GM12878 (cell line): ENCODE results near the gene PITPNB. TPM values are rescaled to one million over a fixed set of nuclear protein-coding genes. Genes with fewer than 3 reads are reported as not detected.

Source experiments
- ATAC-seq: fragments of 200-7000 bp; cut with Tn5 transposase; 3 replicates; pipeline ENCODE4 v1.9.1; 2020; ENCODE audit warnings: mild to moderate bottlenecking, moderate library complexity
- BruUV-seq: library from RNA; stranded (reverse); fragments of 400-500 nt; replicated peaks from 2 replicates; lab custom pipeline; 2021; lab: Mats Ljungman, UMichigan
- CTCF ChIA-PET: fragments of 300-600 bp; sonication (Branson Sonifier 250); formaldehyde crosslinking; extraction: SDS; loops from one replicate; lab custom pipeline; 2021; ENCODE audit warnings: inconsistent platforms; lab: Yijun Ruan, JAX
- POLR2A ChIA-PET: fragments of 350-600 bp; formaldehyde crosslinking; extraction: SDS; loops from one replicate; lab custom pipeline; 2021; ENCODE audit warnings: inconsistent platforms; lab: Charles Lee
- RAD21 ChIA-PET: fragments of 300-600 bp; sonication (Branson Sonifier 250); formaldehyde crosslinking; loops from one replicate; lab custom pipeline; 2023; ENCODE audit warnings: antibody characterized with exemption; ENCODE audit not compliant: unreplicated experiment; lab: Charles Lee
- SMC1A ChIA-PET: fragments of 300-600 bp; sonication (Branson Sonifier 250); formaldehyde crosslinking; loops from one replicate; lab custom pipeline; 2023; ENCODE audit not compliant: unreplicated experiment, uncharacterized antibody; lab: Charles Lee
- DNase-seq: peaks from one replicate; pipeline ENCODE4 v3.0.0-alpha.2; 2011; ENCODE audit warnings: low read depth, low spot score
- FAIRE-seq: peaks from 3 replicates; lab custom pipeline; 2011; peaks lifted over from hg19 to GRCh38; lab: Jason Lieb, UNC
- H2AFZ ChIP-seq: 2 replicates; pipeline ENCODE4 v1.6.0; 2011; ENCODE audit warnings: low read depth, low read length, control low read depth; ENCODE audit not compliant: control insufficient read depth
- H3K27ac ChIP-seq: 2 replicates; pipeline ENCODE4 v1.5.1; 2011; ENCODE audit warnings: control low read depth; ENCODE audit not compliant: control insufficient read depth, insufficient read depth
- H3K27me3 ChIP-seq, 2 experiments: replicated peaks in 1 of 2; 2 replicates each; pipeline versions ENCODE4 v1.6.0 to v1.6.1; 2011; ENCODE audit warnings: low read length in 1 of 2; ENCODE audit not compliant: control insufficient read depth in 2 of 2, insufficient read depth in 2 of 2
- H3K36me3 ChIP-seq, 2 experiments: 2 replicates each; pipeline ENCODE4 v1.5.1; 2011; ENCODE audit warnings: low read length in 1 of 2; ENCODE audit not compliant: control insufficient read depth in 2 of 2, insufficient read depth in 2 of 2
- H3K4me1 ChIP-seq: 2 replicates; pipeline ENCODE4 v1.6.1; 2011; ENCODE audit warnings: mild to moderate bottlenecking, low read length, moderate library complexity, mixed read lengths; ENCODE audit not compliant: control insufficient read depth, insufficient read depth
- H3K4me2 ChIP-seq: 2 replicates; pipeline ENCODE4 v1.6.0; 2011; ENCODE audit warnings: control low read depth; ENCODE audit not compliant: control insufficient read depth, insufficient read depth
- H3K4me3 ChIP-seq: fragments of 200-600 bp; sonication (generic); 2 replicates; pipeline ENCODE4 v1.5.1; 2016
- H3K79me2 ChIP-seq: 2 replicates; pipeline ENCODE4 v1.6.0; 2011; ENCODE audit warnings: low read length; ENCODE audit not compliant: control insufficient read depth, insufficient read depth
- H3K9ac ChIP-seq: 2 replicates; pipeline ENCODE4 v1.8.0; 2011; ENCODE audit warnings: low read length, control low read depth, mixed read lengths; ENCODE audit not compliant: control insufficient read depth, insufficient read depth
- H3K9me3 ChIP-seq: replicated peaks from 3 replicates; pipeline ENCODE4 v1.5.1; 2011; ENCODE audit warnings: mild to moderate bottlenecking, low read length; ENCODE audit not compliant: control insufficient read depth, insufficient read depth
- H4K20me1 ChIP-seq: 2 replicates; pipeline ENCODE4 v1.6.0; 2011; ENCODE audit not compliant: control insufficient read depth, insufficient read depth
- BRCA1 ChIP-seq: IDR thresholded peaks from 2 replicates; pipeline ENCODE4 v1.6.1; 2011; ENCODE audit warnings: low read depth, low read length, improper control_type of control experiment
- MYC ChIP-seq: IDR thresholded peaks from 2 replicates; pipeline ENCODE4 v1.6.1; 2011; ENCODE audit warnings: mild to moderate bottlenecking, low read length, moderate library complexity, inconsistent platforms; ENCODE audit not compliant: insufficient read depth, insufficient replicate concordance, insufficient read length, severe bottlenecking
- RAD51 ChIP-seq: fragments of 450-650 bp; IDR thresholded peaks from 2 replicates; pipeline ENCODE4 v1.6.1; 2016; ENCODE audit warnings: moderate library complexity, mild to moderate bottlenecking, inconsistent platforms
- WGBS: methylation state at CpG from one replicate; pipeline ENCODE4 v1.1.6; 2016; ENCODE audit warnings: low lambda C conversion rate; ENCODE audit not compliant: insufficient replicate concordance, insufficient coverage; ENCODE audit errors: missing lambda C conversion rate; 5-methylcytosine and 5-hydroxymethylcytosine counted together
- in situ Hi-C: fragments of 300-500 bp; cut with MboI; formaldehyde crosslinking; loops from 9 replicates; pipeline ENCODE4 v1.14.3; 2018; ENCODE audit warnings: mixed read lengths
- intact Hi-C: fragments of 100-400 bp; cut with micrococcal nuclease; formaldehyde crosslinking; loops from one replicate; pipeline ENCODE4 v1.14.2; 2022; ENCODE audit not compliant: unreplicated experiment
- polyA plus RNA-seq, 11 experiments: library from polyadenylated mRNA; depleted of rRNA in 4 of 11; unstranded in 6 of 11; stranded (reverse) in 5 of 11; fragments of >200 nt; fragmentation: Nextera tagmentation in 4 of 11; fragmentation: Illumina TruSeq in 1 of 11; extraction: Ambion mirVana in 4 of 11; extraction: Trizol in 1 of 11; gene quantifications; 1 replicate in 1 of 11; 2 replicates in 10 of 11; pipeline versions ENCODE4 v1.2.1 to v1.2.3, GENCODE V29; 2011 to 2016; ENCODE audit warnings: inconsistent platforms in 2 of 11, missing spikeins in 2 of 11, low read depth in 1 of 11
- total RNA-seq, 4 experiments: library from RNA; depleted of rRNA in 3 of 4; stranded (reverse); fragments of >200 nt in 3 of 4; fragmentation: Illumina TruSeq in 1 of 4; extraction: Trizol in 1 of 4; gene quantifications; 2 replicates each; pipeline versions ENCODE4 v1.2.1 to v1.2.3, GENCODE V29; 2013 to 2021
- TF ChIP-seq, protein P1 (sequence below): fragments of 450-650 bp; IDR thresholded peaks from 2 replicates; pipeline ENCODE4 v1.6.1; 2016; ENCODE audit warnings: mild to moderate bottlenecking, moderate library complexity, borderline replicate concordance

PITPNB gene
- total and polyA plus RNA-seq, 10 of the 15 experiments (the other 5 are each of a cell fraction or from before 2014, with no cell fraction given): 19.7 to 116 (median 64.9) TPM

DNA sequence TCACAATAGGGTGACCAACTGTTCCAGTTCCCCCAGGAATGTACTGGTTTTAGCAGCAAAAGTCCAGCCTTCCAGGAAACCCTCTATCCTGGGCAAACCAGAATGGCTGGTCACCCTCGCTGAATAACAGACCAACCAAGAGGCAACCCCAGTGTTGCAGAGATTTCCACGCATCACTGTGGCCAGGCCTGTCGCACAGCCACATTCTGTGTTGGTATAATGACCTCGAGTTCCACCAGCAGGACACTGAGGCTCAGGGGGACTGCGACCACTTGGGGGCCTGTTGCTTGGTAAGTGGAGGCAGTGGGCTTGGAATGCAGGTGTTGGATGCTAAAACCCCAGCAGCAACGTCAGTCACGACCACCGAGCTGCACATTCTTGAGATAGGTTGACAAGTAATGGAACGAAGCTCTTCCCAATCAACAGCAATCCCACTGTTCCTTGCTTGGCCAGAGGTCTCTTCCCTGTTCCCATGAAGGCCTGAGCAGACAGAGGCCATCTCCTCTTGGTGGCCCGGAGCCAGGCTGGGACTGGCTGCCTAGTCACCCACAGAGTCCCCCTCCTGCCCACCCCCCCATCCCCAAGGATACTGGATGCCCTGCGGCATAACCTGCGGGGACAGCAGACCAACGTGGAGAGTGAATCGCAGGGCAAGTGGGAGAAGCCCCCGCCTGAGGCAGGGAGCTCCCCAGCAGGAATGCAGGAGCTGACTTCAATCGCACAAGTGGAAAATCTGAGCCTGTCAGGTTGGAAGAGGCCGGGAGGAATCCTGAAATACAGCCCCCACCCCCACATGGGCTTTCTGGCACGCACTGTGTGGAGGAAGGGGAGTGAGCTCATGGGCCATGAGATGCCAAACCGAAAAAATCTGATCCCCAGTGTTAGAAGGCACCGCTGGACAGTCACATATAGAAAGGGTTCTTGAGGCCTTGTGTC is 74.1 kb downstream of the PITPNB start:
- no peaks in the 10 kb centered on the region for H4K20me1 ChIP-seq
- no peak overlapping the region for H2AFZ ChIP-seq
- no peaks in the 10 kb centered on the region for H3K9me3 ChIP-seq
- intact Hi-C loops (no loop called here), in situ Hi-C loops (no loop called here)
- H3K79me2 ChIP-seq: no peaks in the 10 kb centered on the region
- ChIA-PET CTCF (no interaction called here), SMC1A (no interaction called here), RAD21 (no interaction called here), POLR2A (interaction anchor here (0.6 kb wide), 1 partner anchor 121 kb away, joined by 3 read pairs; no protein-coding TSS in a partner anchor)
- H3K9ac ChIP-seq: no peak overlapping the region
- BruUV-seq: no TSS peak
- no peaks in the 10 kb centered on the region for H3K4me1 ChIP-seq
- peaks cover 4 to 9% of the 10 kb centered on the region in 2 experiments for H3K36me3 ChIP-seq
- no peak for TF ChIP-seq BRCA1
- no peak for TF ChIP-seq RAD51
- TF ChIP-seq, protein P1, sequence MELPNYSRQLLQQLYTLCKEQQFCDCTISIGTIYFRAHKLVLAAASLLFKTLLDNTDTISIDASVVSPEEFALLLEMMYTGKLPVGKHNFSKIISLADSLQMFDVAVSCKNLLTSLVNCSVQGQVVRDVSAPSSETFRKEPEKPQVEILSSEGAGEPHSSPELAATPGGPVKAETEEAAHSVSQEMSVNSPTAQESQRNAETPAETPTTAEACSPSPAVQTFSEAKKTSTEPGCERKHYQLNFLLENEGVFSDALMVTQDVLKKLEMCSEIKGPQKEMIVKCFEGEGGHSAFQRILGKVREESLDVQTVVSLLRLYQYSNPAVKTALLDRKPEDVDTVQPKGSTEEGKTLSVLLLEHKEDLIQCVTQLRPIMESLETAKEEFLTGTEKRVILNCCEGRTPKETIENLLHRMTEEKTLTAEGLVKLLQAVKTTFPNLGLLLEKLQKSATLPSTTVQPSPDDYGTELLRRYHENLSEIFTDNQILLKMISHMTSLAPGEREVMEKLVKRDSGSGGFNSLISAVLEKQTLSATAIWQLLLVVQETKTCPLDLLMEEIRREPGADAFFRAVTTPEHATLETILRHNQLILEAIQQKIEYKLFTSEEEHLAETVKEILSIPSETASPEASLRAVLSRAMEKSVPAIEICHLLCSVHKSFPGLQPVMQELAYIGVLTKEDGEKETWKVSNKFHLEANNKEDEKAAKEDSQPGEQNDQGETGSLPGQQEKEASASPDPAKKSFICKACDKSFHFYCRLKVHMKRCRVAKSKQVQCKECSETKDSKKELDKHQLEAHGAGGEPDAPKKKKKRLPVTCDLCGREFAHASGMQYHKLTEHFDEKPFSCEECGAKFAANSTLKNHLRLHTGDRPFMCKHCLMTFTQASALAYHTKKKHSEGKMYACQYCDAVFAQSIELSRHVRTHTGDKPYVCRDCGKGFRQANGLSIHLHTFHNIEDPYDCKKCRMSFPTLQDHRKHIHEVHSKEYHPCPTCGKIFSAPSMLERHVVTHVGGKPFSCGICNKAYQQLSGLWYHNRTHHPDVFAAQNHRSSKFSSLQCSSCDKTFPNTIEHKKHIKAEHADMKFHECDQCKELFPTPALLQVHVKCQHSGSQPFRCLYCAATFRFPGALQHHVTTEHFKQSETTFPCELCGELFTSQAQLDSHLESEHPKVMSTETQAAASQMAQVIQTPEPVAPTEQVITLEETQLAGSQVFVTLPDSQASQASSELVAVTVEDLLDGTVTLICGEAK: no peak
- TF ChIP-seq MYC: no peak
- 97% methylated on average over 20 of the region's 20 CpGs for WGBS
- H3K4me2 ChIP-seq: no peak overlapping the region
- no peak for FAIRE-seq
- no peak overlapping the region for H3K4me3 ChIP-seq
- H3K27ac ChIP-seq: no peak overlapping the region
- no peak for ATAC-seq
- H3K27me3 ChIP-seq: no peaks in the 10 kb centered on the region
- no peak for DNase-seq
